SJSA1 (cell line): ENCODE results near the gene KL. TPM values are rescaled to one million over a fixed set of nuclear protein-coding genes. Genes with fewer than 3 reads are reported as not detected.

Experiments used
- DNase-seq, 2 experiments: peaks; one replicate each; pipeline ENCODE4 v3.0.0-alpha.2; 2015 to 2020; ENCODE audit warnings: low spot score in 2 of 2, low read depth in 1 of 2
- H3K27ac ChIP-seq: fragments of 250-450 bp; sonication (Bioruptor Pico); 2 replicates; pipeline ENCODE4 v1.5.1; 2020; ENCODE audit warnings: mild to moderate bottlenecking, moderate library complexity
- H3K27me3 ChIP-seq: fragments of 250-450 bp; sonication (Bioruptor Pico); replicated peaks from 2 replicates; pipeline ENCODE4 v1.5.1; 2020; ENCODE audit warnings: mild to moderate bottlenecking, moderate library complexity
- H3K36me3 ChIP-seq: fragments of 250-450 bp; sonication (Bioruptor Pico); 2 replicates; pipeline ENCODE4 v1.5.1; 2020; ENCODE audit warnings: mild to moderate bottlenecking
- H3K4me1 ChIP-seq: fragments of 250-450 bp; sonication (Bioruptor Pico); replicated peaks from 2 replicates; pipeline ENCODE4 v1.6.1; 2021; ENCODE audit warnings: mild to moderate bottlenecking
- H3K4me3 ChIP-seq: fragments of 250-450 bp; sonication (Bioruptor Pico); 2 replicates; pipeline ENCODE4 v1.5.1; 2020; ENCODE audit warnings: mild to moderate bottlenecking
- H3K9me3 ChIP-seq: fragments of 250-450 bp; sonication (Bioruptor Pico); replicated peaks from 2 replicates; pipeline ENCODE4 v1.5.1; 2020; ENCODE audit warnings: mild to moderate bottlenecking
- total RNA-seq: library from RNA; depleted of rRNA; stranded (reverse); fragments of >200 nt; shearing (Covaris generic); gene quantifications from 2 replicates; pipeline ENCODE4 v1.2.3, GENCODE V29; 2014

KL gene
- total RNA-seq, 1 experiment from 2014 or later, result not detected

DNA sequence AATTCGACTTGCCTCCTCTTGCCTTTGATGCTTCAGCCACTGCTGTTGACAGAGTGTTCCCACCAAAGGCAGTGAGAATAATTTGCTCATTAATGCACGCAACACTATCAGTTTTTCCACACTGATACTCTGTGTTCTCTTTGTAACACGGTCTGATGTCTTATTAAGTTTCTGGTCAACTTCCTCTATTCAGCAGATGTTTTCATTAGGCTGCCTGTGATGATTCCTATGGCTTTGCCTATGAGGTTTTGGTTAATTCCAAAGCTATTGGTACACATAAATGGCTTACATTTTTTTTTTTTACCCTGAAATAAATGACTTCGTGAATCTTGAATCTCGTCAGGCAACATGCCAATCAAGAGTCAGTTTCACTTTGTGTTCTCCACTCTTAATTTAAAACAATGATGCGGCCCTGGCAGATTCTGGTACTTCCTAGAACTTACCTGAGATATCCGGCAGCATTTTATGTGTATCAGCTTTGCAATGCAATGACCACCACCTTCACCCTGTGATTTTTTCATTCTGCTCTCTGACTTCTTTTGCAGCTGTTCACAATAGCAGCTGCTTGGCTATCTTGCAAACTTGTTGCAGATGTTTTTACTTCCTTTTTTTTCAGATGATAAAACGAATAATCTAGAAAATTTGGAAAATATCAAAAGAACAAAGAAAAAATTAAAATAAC lies 27.5 kb upstream of the KL start:
- Histone ChIP-seq H3K9me3 (no peaks in the 10 kb centered on the region), H3K36me3 (no peaks in the 10 kb centered on the region), H3K27ac (no peak overlapping the region), H3K4me3 (no peak overlapping the region), H3K4me1 (peaks cover 8% of the 10 kb centered on the region; the same call in 1 of the 2 replicates), H3K27me3 (no peaks in the 10 kb centered on the region)
- no peak for DNase-seq

DNA sequence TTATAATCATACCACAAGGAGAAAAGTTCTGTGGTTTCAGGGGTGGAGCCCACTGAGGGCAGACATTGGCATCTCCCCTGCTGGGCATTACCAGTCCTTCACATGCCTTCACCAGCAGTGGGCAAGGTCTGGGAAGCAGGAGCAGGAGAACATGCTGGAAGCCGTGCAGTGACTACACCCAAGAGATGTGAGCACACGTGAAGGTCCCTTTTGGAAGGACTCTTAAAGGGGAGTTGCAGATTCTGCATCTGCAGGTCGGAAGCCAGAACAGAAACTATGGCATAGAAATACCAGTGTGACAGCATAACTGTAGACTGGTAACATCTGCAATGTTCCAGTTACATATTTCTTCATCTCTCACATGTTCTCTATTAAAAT lies 26.9 kb upstream of the KL start:
- no peak overlapping the region for H3K27ac ChIP-seq
- no peak for DNase-seq
- H3K27me3 ChIP-seq, result no peaks in the 10 kb centered on the region
- H3K36me3 ChIP-seq, result no peaks in the 10 kb centered on the region
- H3K9me3 ChIP-seq, result no peaks in the 10 kb centered on the region
- H3K4me3 ChIP-seq, result no peak overlapping the region
- peaks cover 8% of the 10 kb centered on the region; the same call in 1 of the 2 replicates for H3K4me1 ChIP-seq

DNA sequence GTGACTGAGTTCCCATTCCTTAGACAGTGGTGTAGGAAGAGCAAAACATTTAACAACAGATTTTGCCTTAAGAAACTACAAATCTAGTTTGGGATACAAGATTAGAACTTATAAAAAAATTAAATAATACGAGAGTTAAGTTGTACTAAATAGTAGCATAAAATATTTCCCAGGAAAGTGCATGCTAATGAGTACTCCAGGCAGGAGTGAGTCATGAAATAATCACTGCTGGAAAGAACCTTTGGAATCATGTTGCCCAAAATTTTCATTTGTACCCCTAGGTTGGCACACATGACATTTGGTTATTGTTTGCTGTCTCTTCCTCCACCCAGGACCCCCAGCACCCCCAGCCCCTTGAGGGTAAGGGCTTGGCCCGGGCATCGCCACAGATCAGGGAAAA lies 26.3 kb upstream of the KL start:
- Histone ChIP-seq H3K27ac (no peak overlapping the region), H3K4me1 (peaks cover 4% of the 10 kb centered on the region; the same call in 1 of the 2 replicates), H3K36me3 (no peaks in the 10 kb centered on the region), H3K4me3 (no peak overlapping the region), H3K27me3 (no peaks in the 10 kb centered on the region), H3K9me3 (no peaks in the 10 kb centered on the region)
- no peak for DNase-seq

DNA sequence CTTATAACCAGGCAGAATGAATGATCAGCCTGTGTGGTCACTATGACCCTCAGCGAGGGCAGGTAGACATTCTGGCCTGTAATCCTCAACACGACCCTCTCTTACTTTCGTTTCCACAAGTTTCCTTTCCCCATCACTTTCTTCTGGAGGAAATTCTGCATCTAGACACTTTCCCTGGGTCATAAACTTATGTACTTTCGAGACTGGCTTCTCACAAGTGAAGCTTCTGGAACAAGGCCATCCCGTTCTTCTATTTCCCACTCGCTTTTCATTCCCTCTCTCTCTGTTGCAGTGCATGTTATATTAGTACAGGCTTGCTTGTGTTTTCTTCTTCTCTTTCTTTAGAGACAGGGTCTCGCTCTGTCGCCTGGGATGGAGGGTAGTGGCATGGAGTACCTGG lies 23.1 kb upstream of the KL start:
- no peak for DNase-seq
- Histone ChIP-seq H3K4me3 (no peak overlapping the region), H3K36me3 (no peaks in the 10 kb centered on the region), H3K9me3 (no peaks in the 10 kb centered on the region), H3K27ac (no peak overlapping the region), H3K4me1 (no peaks in the 10 kb centered on the region), H3K27me3 (no peaks in the 10 kb centered on the region)

DNA sequence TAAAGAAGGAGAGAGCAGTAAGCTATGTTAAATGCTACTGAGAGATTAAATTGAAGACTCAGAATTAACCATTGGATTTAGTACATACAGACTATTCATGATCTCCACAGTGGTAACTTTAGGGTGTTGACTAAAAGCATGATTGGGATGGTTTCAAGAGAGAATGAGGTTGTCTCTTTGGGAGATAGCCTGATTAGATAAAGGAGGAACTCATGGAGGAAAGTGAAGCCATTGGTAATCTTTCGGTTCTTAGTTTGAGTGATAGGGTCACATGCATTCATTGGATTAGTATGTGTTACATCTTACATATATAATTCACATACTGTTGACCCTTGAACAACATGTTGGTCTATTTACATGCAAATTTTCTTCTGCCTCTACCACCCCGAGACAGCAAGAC lies 18.8 kb upstream of the KL start:
- Histone ChIP-seq H3K9me3 (no peaks in the 10 kb centered on the region), H3K27ac (no peak overlapping the region)
- no peak for DNase-seq

DNA sequence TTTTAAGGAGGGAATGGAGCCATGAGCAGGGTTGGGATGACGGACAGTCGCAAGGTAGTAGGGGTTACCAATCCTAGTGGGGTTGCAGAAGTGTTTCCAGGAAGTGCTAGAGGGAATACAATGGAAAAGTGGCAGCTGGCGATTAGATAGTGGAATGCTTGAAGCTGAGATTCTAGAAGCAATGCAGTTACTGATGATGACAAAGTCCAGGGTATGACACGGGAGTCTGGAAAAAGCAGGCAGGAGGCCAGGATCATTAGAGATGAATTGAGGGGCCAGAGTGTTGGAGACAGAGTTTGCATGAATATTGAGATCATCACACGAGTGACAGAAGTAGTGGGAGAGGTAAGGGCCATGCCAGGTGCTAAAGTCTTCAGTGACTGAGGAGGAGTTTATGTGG lies 17.3 kb upstream of the KL start:
- H3K27me3 ChIP-seq, result no peaks in the 10 kb centered on the region
- H3K36me3 ChIP-seq, result no peaks in the 10 kb centered on the region
- no peaks in the 10 kb centered on the region for H3K9me3 ChIP-seq
- no peak overlapping the region for H3K4me3 ChIP-seq
- no peak overlapping the region for H3K27ac ChIP-seq
- H3K4me1 ChIP-seq, result no peaks in the 10 kb centered on the region
- DNase-seq, result no peak

More for the DNA sequence above, 18.8 kb upstream of the KL start:
- H3K27me3 ChIP-seq, result no peaks in the 10 kb centered on the region
- no peak overlapping the region for H3K4me3 ChIP-seq
- H3K4me1 ChIP-seq, result no peaks in the 10 kb centered on the region
- H3K36me3 ChIP-seq, result no peaks in the 10 kb centered on the region

DNA sequence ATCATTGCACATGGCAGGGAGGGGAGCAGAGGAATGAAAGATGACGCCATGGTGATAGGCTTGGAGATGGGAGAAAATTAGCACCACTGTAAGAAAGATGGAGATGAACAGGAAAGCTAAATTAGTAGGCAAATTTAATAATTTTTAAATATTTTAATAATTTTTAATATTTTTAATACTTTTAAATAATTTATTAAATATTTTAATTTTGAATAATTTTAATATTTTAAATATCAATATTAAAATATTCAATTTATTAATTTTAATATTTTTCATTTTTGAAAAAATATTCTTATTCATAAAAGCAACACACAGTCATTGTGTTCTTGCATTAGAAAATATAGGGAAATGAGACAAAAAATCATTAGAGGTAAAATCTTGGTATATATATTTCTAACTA lies 15.9 kb upstream of the KL start:
- H3K4me3 ChIP-seq, result no peak overlapping the region
- H3K4me1 ChIP-seq, result no peaks in the 10 kb centered on the region; the same call in 1 of the 2 replicates
- no peak for DNase-seq
- H3K27ac ChIP-seq, result no peak overlapping the region
- no peaks in the 10 kb centered on the region for H3K27me3 ChIP-seq
- H3K36me3 ChIP-seq, result no peaks in the 10 kb centered on the region
- H3K9me3 ChIP-seq, result no peaks in the 10 kb centered on the region

DNA sequence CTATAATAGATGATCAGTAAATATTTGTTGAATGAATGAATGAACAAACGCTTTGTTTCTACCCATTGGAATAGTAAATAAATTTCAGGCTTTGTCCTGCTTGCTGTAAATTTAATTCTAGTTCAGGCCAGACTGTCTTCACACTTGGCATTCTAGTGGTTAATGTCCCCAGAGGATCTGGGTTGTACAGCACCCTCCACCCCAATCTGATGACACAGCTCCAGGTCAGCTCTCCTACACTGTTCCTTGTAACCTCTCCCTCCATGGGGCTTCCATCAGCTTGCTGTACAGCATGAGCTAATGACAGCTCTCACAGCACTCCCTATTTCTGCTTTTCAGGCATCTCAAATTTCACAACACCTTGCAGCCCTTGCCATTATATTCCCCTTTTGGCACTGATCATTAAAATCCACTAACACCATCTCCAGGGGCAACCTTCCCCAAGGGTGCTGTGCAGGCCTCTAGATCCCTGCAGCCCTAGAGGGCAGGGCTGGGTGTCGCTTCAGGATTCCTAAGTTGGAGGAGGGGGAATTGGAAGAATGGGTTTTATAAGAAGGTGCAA lies 12.7 kb upstream of the KL start:
- H3K27me3 ChIP-seq, result no peaks in the 10 kb centered on the region
- H3K4me3 ChIP-seq, result no peak overlapping the region
- no peak overlapping the region for H3K27ac ChIP-seq
- no peak for DNase-seq
- H3K4me1 ChIP-seq, result no peaks in the 10 kb centered on the region; the same call in 1 of the 2 replicates
- peaks cover 8% of the 10 kb centered on the region for H3K9me3 ChIP-seq
- H3K36me3 ChIP-seq, result no peaks in the 10 kb centered on the region

DNA sequence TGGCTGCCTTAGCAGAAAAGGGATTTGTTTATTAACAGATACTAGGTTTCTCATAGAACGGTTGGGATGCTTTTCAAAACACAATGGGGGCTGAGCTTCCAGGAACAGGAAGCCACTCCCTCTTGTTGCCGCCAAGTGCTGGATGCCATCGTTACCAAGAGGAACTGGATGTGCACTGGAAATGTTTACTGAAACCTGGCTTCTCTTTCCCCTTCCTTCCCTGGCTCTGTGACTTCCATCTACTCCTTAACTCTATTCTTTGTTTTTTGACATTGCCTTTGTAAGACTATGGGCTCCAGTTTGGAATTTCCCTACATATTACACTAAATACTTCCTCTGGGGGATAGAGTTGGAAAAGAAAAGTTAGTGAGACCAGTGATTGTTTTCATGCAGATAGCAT lies 11.7 kb upstream of the KL start:
- no peaks in the 10 kb centered on the region; the same call in 1 of the 2 replicates for H3K4me1 ChIP-seq
- DNase-seq, result no peak
- no peaks in the 10 kb centered on the region for H3K27me3 ChIP-seq
- H3K4me3 ChIP-seq, result no peak overlapping the region
- H3K27ac ChIP-seq, result no peak overlapping the region
- peaks cover 8% of the 10 kb centered on the region for H3K9me3 ChIP-seq
- H3K36me3 ChIP-seq, result no peaks in the 10 kb centered on the region

DNA sequence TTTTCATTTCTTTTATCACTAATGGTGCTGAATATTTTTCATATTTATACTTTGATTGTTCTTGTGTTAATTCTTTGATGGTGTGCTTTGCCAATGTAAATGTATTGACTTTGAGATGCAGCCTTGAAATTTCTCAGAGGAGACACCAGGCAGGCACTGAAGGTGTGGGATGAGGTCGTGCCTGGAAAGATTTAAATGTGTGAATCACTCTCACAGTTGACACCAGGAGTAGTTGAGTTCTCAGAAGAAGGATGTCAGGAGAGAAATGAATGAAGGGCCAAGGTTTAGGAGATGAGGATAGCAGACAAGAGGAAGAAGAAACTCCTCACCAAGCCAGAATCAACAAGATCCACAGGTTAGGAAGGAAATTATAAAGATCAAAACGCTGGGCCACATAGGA lies 10.1 kb upstream of the KL start:
- Histone ChIP-seq H3K36me3 (no peaks in the 10 kb centered on the region), H3K27ac (no peak overlapping the region), H3K27me3 (no peaks in the 10 kb centered on the region), H3K4me1 (no peaks in the 10 kb centered on the region; the same call in 1 of the 2 replicates), H3K4me3 (no peak overlapping the region), H3K9me3 (peaks cover 8% of the 10 kb centered on the region)
- DNase-seq, result no peak

DNA sequence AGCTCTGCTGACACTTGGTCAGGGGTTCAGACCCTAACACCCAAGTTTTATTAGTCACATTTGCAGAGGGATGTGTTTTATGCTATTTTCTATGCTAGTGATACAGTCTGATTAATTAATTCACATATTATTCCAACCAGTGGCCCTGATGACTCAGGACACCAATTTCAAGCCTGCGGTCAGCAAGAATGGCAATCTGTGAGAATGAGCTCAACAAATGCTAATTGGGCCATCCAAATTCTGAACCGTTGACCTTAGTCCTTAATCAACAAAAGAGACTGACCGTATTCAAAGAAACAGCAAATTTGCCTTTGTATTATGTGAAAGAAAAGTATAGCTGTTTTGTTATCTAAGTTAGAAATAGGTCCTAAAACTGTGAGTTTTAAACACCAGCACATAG lies 9.6 kb upstream of the KL start:
- DNase-seq, result no peak
- no peaks in the 10 kb centered on the region for H3K27me3 ChIP-seq
- H3K36me3 ChIP-seq, result no peaks in the 10 kb centered on the region
- no peaks in the 10 kb centered on the region; the same call in 1 of the 2 replicates for H3K4me1 ChIP-seq
- H3K27ac ChIP-seq, result no peak overlapping the region
- no peak overlapping the region for H3K4me3 ChIP-seq
- peaks cover 8% of the 10 kb centered on the region for H3K9me3 ChIP-seq

DNA sequence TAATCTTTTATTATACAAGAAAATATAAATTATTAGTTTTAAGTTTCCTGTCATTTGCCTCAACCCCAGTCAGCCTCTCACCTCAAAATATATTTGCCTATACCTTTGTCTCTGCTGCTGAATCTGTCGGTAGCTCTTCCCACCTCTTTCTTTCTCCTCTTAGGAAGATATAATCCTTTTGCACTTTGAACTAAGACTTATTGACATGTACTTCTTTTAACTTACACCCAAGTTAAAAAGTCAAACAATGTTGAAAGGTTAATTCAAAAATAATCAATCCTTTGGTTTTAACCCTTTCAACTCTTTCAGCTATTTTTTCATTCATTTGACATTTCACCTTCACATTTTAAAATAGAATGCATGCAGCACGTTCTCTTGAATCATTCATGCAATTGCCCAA lies 9.0 kb upstream of the KL start:
- DNase-seq, result no peak

DNA sequence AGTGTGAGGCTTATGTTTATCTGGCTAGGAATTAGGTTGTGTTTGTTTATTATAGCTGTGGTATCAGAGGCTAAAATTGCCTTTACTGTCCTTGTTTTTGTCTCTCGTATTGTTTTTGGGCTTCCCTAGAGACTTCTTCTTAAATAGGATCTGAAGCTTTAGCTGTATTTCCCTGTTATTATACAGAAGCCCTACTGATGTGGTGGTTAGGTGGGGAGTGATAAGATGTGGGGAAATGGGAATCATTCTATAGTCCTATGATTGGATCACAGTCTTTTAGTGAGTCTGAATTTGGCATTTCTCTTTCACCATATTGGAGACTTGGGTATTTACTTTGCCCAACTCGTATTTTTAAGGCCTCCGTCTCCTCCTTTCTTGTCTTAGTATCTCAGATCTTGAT lies 8.3 kb upstream of the KL start:
- no peaks in the 10 kb centered on the region; the same call in 1 of the 2 replicates for H3K4me1 ChIP-seq
- no peak overlapping the region for H3K4me3 ChIP-seq
- H3K36me3 ChIP-seq, result no peaks in the 10 kb centered on the region
- no peaks in the 10 kb centered on the region for H3K27me3 ChIP-seq
- H3K27ac ChIP-seq, result no peak overlapping the region
- DNase-seq, result no peak
- H3K9me3 ChIP-seq, result peaks cover 8% of the 10 kb centered on the region

More for the DNA sequence above, 9.0 kb upstream of the KL start:
- Histone ChIP-seq H3K27me3 (no peaks in the 10 kb centered on the region), H3K4me3 (no peak overlapping the region), H3K27ac (no peak overlapping the region), H3K36me3 (no peaks in the 10 kb centered on the region), H3K4me1 (no peaks in the 10 kb centered on the region; the same call in 1 of the 2 replicates), H3K9me3 (peaks cover 8% of the 10 kb centered on the region)

DNA sequence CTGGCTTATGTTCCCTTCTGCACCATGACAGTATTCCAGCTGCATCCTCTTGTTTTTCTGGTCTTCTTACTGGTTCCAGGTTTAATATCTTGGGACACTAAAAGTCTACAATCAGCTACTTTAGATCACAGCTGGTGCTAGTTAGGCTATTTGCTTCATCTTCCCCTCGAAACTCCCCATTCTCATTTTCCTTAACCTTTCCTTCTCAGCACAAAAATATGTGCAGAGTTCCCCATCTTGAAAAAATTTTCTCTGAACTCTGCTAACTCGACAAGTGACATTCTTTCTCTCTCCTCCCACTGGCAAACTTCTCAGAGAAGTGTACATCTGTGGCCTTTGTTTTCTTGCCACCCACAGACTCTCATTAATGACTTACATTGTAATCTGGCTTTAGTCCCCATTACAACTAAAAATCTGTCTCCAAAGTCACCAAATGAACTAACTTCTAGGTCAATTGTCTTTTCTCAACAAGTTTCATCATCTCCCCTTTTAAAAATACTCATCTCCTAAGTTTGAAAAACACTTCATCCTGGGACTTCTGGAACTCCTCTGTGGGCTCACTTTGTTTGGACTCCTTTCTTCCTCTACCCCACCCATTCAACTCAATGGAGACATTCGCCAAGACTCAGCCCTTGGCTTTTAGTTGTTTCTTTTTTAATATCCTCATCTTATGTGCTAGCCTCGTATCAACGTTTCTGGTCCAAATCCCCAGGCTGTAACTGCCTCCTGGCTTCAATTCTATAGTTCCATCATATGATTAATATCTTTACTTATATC lies 7.1 kb upstream of the KL start:
- peaks cover 8% of the 10 kb centered on the region for H3K9me3 ChIP-seq
- DNase-seq, result no peak

More for the DNA sequence above, 7.1 kb upstream of the KL start:
- H3K27me3 ChIP-seq, result no peaks in the 10 kb centered on the region
- no peak overlapping the region for H3K27ac ChIP-seq
- no peaks in the 10 kb centered on the region for H3K36me3 ChIP-seq
- no peak overlapping the region for H3K4me3 ChIP-seq
- no peaks in the 10 kb centered on the region; the same call in 1 of the 2 replicates for H3K4me1 ChIP-seq
